ENCODE measurements around the gene DCAF15. TPM values are rescaled to one million over a fixed set of nuclear protein-coding genes. Genes with fewer than 3 reads are reported as not detected.

DCAF15 gene
- total RNA-seq, 1 donor from 2014 or later = 28.6 TPM

DNA sequence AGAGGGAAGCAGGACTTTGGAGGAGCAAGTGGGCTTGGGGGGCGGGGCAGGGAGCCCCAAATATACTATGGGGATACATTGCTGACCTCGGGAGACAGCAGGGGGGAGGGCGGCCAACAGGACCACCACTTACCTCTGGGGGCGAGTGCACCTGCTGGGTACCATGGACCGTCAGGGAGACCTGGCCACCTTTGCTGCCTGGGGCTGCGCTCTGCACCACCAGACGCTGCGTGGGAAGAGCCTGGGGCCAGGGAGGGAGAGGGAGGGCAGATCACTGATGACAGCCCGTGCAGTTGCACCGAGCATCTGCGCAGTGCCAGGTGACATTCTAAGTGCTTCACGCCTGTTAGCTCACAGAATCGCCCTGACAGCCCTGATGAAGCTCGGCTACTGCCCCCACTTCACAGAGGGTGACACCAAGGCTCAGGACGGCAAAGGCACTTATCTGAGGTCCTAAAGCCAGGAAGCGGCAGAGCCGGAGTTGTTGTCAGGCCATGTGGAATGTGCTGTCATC, 29.7 kb downstream of the DCAF15 start:
- Histone ChIP-seq H4K20me1 (ENCODE audit: low read depth) (peaks cover 7% of the 10 kb centered on the region), H3K36me3 (no peaks in the 10 kb centered on the region), H3K4me2 (no peak overlapping the region), H3K27ac (no peak overlapping the region), H3K4me3 (no peak overlapping the region), H3K79me2 (ENCODE audit: low read depth) (no peaks in the 10 kb centered on the region), H3K9ac (no peak overlapping the region), H3K9me3 (ENCODE audit: low read depth) (no peaks in the 10 kb centered on the region), H3F3A (ENCODE audit: low read depth) (peaks cover 13% of the 10 kb centered on the region), H3K27me3 (peaks cover 6% of the 10 kb centered on the region), H2AFZ (replicated peaks) (no peak overlapping the region), H3K4me1 (peaks cover 28% of the 10 kb centered on the region)
- TF ChIP-seq EZH2 (IDR thresholded peaks at IDR 0.05) (no peak), EZH2phosphoT487 (IDR thresholded peaks at IDR 0.05) (no peak)
- TF ChIP-seq, protein P1, sequence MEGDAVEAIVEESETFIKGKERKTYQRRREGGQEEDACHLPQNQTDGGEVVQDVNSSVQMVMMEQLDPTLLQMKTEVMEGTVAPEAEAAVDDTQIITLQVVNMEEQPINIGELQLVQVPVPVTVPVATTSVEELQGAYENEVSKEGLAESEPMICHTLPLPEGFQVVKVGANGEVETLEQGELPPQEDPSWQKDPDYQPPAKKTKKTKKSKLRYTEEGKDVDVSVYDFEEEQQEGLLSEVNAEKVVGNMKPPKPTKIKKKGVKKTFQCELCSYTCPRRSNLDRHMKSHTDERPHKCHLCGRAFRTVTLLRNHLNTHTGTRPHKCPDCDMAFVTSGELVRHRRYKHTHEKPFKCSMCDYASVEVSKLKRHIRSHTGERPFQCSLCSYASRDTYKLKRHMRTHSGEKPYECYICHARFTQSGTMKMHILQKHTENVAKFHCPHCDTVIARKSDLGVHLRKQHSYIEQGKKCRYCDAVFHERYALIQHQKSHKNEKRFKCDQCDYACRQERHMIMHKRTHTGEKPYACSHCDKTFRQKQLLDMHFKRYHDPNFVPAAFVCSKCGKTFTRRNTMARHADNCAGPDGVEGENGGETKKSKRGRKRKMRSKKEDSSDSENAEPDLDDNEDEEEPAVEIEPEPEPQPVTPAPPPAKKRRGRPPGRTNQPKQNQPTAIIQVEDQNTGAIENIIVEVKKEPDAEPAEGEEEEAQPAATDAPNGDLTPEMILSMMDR (IDR thresholded peaks at IDR 0.05) = no peak
- Mint-ChIP-seq H3K27me3 (ENCODE audit: insufficient read depth, low read depth) (peaks cover 7% of the 10 kb centered on the region), H3K9me3 (no peaks in the 10 kb centered on the region), H3K27ac (no peak overlapping the region), H3K4me3 (no peak overlapping the region), H3K36me3 (peaks cover 2% of the 10 kb centered on the region), H3K4me1 (peaks cover 22% of the 10 kb centered on the region)
- no peak for DNase-seq (ENCODE audit: low spot score)

DNA sequence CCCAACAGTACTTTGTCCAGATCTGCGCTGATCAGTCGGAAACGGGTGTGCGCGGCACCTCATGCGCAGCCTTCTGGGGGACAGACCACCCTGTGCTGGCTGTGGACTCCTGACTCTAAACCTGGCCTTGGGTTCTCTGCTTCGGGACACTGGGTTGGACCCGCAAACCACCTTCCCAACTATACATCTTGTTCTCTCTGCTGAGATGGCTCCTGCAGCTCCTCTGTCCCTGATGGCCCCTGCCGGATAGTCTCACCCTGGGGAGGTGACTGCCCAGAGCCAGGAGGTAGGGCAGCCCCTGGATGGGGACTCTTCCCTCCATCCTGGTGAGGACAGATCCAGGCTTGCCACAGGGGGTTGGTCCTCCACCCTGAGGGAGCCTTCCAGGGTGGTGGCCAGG, 30.5 kb downstream of the DCAF15 start:
- Histone ChIP-seq H2AFZ (replicated peaks) (no peak overlapping the region), H3F3A (ENCODE audit: low read depth) (peaks cover 10% of the 10 kb centered on the region), H3K9me3 (ENCODE audit: low read depth) (no peaks in the 10 kb centered on the region), H3K4me2 (no peak overlapping the region), H3K27ac (no peak overlapping the region), H3K36me3 (no peaks in the 10 kb centered on the region), H3K4me1 (peaks cover 28% of the 10 kb centered on the region), H3K79me2 (ENCODE audit: low read depth) (no peaks in the 10 kb centered on the region), H3K4me3 (no peak overlapping the region), H3K27me3 (peaks cover 6% of the 10 kb centered on the region), H4K20me1 (ENCODE audit: low read depth) (peaks cover 7% of the 10 kb centered on the region), H3K9ac (no peak overlapping the region)
- Mint-ChIP-seq H3K27me3 (ENCODE audit: insufficient read depth, low read depth) (peaks cover 7% of the 10 kb centered on the region), H3K4me3 (no peak overlapping the region), H3K27ac (no peak overlapping the region), H3K36me3 (peaks cover 2% of the 10 kb centered on the region), H3K4me1 (peaks cover 23% of the 10 kb centered on the region), H3K9me3 (no peaks in the 10 kb centered on the region)
- no peak for DNase-seq (ENCODE audit: low spot score)
- TF ChIP-seq EZH2 (IDR thresholded peaks at IDR 0.05) (no peak), EZH2phosphoT487 (IDR thresholded peaks at IDR 0.05) (no peak)
- TF ChIP-seq, protein P1 (IDR thresholded peaks at IDR 0.05) = no peak

DNA sequence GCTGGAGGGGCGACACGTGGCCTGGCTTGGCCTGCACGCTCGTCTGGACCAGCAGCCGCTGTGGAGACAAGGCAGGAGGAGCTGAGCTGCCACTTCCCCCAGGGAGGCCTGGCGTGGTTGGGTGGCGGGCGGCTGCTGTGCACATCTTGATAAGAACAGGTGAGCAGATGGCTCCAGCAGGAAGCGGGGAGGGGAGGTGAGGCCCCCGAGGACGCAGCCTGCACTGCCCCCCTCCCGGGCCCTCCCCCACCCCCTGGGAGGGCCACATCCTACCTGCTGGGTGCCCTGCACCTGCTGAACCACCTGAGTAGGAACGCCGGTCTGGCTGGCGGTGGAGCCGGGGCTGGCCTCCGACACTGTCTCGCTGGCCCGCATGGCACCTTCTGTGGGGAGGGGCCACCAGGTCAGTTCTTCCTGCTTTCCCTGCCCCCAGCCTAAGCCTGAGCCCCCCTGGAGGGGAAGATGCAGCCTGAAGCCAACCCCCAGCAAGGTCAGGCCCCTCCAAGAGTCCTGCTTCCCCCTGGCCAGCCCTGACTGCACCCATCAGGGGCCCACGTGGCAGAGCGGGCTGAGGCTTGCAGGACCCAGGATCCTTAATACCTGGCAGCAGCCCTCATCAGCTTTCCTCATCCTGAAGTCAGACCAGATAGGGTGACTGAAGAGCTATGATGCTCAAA, 31.0 kb downstream of the DCAF15 start:
- Histone ChIP-seq H3K27me3 (peaks cover 6% of the 10 kb centered on the region), H3K4me3 (no peak overlapping the region), H3K27ac (no peak overlapping the region), H3K9me3 (ENCODE audit: low read depth) (no peaks in the 10 kb centered on the region), H3K4me2 (no peak overlapping the region), H3K4me1 (peaks cover 24% of the 10 kb centered on the region), H3K9ac (no peak overlapping the region), H4K20me1 (ENCODE audit: low read depth) (peaks cover 7% of the 10 kb centered on the region), H3K36me3 (no peaks in the 10 kb centered on the region), H3K79me2 (ENCODE audit: low read depth) (no peaks in the 10 kb centered on the region), H3F3A (ENCODE audit: low read depth) (peaks cover 5% of the 10 kb centered on the region), H2AFZ (replicated peaks) (no peak overlapping the region)
- DNase-seq (ENCODE audit: low spot score) = no peak
- peaks cover 7% of the 10 kb centered on the region for H3K27me3 Mint-ChIP-seq (ENCODE audit: insufficient read depth, low read depth)
- H3K4me1 Mint-ChIP-seq = peaks cover 20% of the 10 kb centered on the region
- H3K4me3 Mint-ChIP-seq = no peak overlapping the region
- H3K27ac Mint-ChIP-seq = no peak overlapping the region
- TF ChIP-seq, protein P1 (IDR thresholded peaks at IDR 0.05) = no peak
- TF ChIP-seq EZH2 (IDR thresholded peaks at IDR 0.05) (no peak), EZH2phosphoT487 (IDR thresholded peaks at IDR 0.05) (no peak)
- no peaks in the 10 kb centered on the region for H3K9me3 Mint-ChIP-seq
- H3K36me3 Mint-ChIP-seq = peaks cover 2% of the 10 kb centered on the region
